Measurements from ENCODE around the gene PTPRN2. TPM values are rescaled to one million over a fixed set of nuclear protein-coding genes. Genes with fewer than 3 reads are reported as not detected.

Gene PTPRN2
- total and polyA plus RNA-seq, 2 donors (not counting 3 experiments of a cell fraction or from before 2014, with no cell fraction given), result 0.62 to 0.88 TPM

DNA sequence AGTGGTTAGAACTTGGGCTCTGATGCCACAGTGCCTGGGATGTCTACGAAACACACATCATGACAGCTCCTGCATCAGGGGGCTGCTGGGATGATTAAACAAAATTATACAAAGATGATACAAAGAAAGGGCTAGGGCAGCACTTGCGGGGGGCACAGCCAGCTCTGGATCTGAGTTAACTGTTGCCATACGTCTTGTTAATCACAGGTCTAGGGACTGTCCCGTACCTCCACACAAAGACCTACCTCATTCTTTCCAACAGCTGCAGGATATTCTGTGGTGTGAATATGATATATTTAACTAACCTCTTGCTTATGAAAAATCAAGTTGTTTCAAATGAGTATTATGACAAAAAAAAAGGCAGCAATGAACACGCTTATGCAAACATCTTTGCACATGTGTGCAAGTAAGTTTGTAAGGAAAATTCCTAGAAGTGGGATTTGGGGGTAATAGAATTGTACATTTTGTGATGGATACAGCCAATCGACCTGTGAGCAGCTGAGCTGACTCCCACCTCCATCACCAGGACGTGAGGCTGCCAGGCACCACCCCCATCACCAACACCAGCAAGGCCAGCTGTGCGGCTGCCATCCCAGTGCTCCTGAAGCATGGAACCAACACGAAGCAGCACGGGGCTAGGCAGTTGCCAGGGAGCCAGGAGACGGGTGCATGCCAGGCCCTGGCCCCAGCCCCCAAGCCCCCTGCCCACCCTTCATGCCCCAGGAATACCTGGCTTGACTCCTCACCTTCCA lies 23.5 kb downstream of the PTPRN2 start:
- Histone ChIP-seq H3K9me3 (replicated peaks; ENCODE audit: control insufficient read depth, insufficient read depth, low read length) (no peaks in the 10 kb centered on the region), H4K20me1 (replicated peaks; ENCODE audit: control insufficient read depth, extremely low read depth, insufficient read depth, low read length) (no peaks in the 10 kb centered on the region), H3K4me3 (replicated peaks in 1 of 3; ENCODE audit: insufficient read depth in 1 of 3, low read depth in 1 of 3, low read length in 3 of 3) (no peak overlapping the region), H3K9me1 (replicated peaks; ENCODE audit: control insufficient read depth, extremely low read depth, insufficient read depth, low read length) (no peaks in the 10 kb centered on the region), H2AFZ (ENCODE audit: low read depth, low read length) (no peak overlapping the region), H3K9ac (replicated peaks; ENCODE audit: extremely low read depth, insufficient read depth, low read length) (no peak overlapping the region), H3K36me3 (ENCODE audit: control insufficient read depth in 2 of 2, extremely low read depth in 1 of 2, insufficient read depth in 2 of 2, low read length in 2 of 2) (no peaks in the 10 kb centered on the region), H3K27ac (ENCODE audit: insufficient read depth, low read depth, low read length) (no peak overlapping the region), H3K4me1 (ENCODE audit: control insufficient read depth, extremely low read depth, insufficient read depth, low read length) (no peaks in the 10 kb centered on the region), H3K4me2 (ENCODE audit: insufficient read depth, low read length) (no peak overlapping the region), H3K79me2 (ENCODE audit: control insufficient read depth, insufficient read depth, low read length) (no peaks in the 10 kb centered on the region), H3K27me3 (ENCODE audit: control insufficient read depth in 2 of 2, insufficient read depth in 2 of 2, low read length in 2 of 2) (no peaks in the 10 kb centered on the region)
- TF ChIP-seq POLR2AphosphoS5 (IDR thresholded peaks at IDR 0.05; ENCODE audit: insufficient read depth, low read depth, low read length), result no peak
- no peak for TF ChIP-seq EZH2 (IDR thresholded peaks at IDR 0.05; ENCODE audit: borderline replicate concordance, low read depth, low read length, severe bottlenecking)
- TF ChIP-seq, protein P1, sequence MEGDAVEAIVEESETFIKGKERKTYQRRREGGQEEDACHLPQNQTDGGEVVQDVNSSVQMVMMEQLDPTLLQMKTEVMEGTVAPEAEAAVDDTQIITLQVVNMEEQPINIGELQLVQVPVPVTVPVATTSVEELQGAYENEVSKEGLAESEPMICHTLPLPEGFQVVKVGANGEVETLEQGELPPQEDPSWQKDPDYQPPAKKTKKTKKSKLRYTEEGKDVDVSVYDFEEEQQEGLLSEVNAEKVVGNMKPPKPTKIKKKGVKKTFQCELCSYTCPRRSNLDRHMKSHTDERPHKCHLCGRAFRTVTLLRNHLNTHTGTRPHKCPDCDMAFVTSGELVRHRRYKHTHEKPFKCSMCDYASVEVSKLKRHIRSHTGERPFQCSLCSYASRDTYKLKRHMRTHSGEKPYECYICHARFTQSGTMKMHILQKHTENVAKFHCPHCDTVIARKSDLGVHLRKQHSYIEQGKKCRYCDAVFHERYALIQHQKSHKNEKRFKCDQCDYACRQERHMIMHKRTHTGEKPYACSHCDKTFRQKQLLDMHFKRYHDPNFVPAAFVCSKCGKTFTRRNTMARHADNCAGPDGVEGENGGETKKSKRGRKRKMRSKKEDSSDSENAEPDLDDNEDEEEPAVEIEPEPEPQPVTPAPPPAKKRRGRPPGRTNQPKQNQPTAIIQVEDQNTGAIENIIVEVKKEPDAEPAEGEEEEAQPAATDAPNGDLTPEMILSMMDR (IDR thresholded peaks at IDR 0.05; ENCODE audit: extremely low read depth in 1 of 2, insufficient read depth in 1 of 2, low read depth in 1 of 2, low read length in 2 of 2), result no peak
- no peak for TF ChIP-seq FOS (IDR thresholded peaks at IDR 0.05; ENCODE audit: borderline replicate concordance, insufficient read depth, low read length)
- no peak for TF ChIP-seq GATA2 (IDR thresholded peaks at IDR 0.05; ENCODE audit: insufficient read depth, insufficient read length, low read depth, low read length)
- no peak for TF ChIP-seq POLR2A (IDR thresholded peaks at IDR 0.05; ENCODE audit: low read depth, low read length)
- no peak for TF ChIP-seq MYC (IDR thresholded peaks at IDR 0.05; ENCODE audit: low read depth, low read length)
- no peak for TF ChIP-seq JUN (IDR thresholded peaks at IDR 0.05; ENCODE audit: borderline replicate concordance, insufficient read depth, insufficient read length, low read depth)
- TF ChIP-seq, protein P2, sequence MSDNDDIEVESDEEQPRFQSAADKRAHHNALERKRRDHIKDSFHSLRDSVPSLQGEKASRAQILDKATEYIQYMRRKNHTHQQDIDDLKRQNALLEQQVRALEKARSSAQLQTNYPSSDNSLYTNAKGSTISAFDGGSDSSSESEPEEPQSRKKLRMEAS (IDR thresholded peaks at IDR 0.05; ENCODE audit: insufficient read depth, insufficient read length), result no peak
- CTCF ChIA-PET, result no interaction called here
- no TSS peak for BruUV-seq (replicated peaks)
- intact Hi-C loops (cut with micrococcal nuclease), result no loop called here
- FAIRE-seq, result no peak
- POLR2A ChIA-PET, result no interaction called here
- dilution Hi-C loops (cut with MboI; ENCODE audit: extremely low pct_ligation_motif_present, low sequenced_read_pairs), result no loop called here
- DNase-seq (ENCODE audit: low read depth, low spot score), result no peak

Measured in endothelial cell of umbilical vein (primary cell).